Measurements from ENCODE around the gene CDH7.

Gene CDH7

GRCh38 chr18:65919663-65920062 lies 168.9 kb downstream of the CDH7 start:
- no peak for DNase-seq

GRCh38 chr18:65922103-65922502 lies 171.3 kb downstream of the CDH7 start:
- DNase-seq, result no peak

GRCh38 chr18:65924904-65925303 lies 174.1 kb downstream of the CDH7 start:
- no peak for DNase-seq

- no peak for DNase-seq
Measured at GRCh38 chr18:65934874-65935273, 184.1 kb downstream of the CDH7 start.

GRCh38 chr18:65936678-65937077 lies 185.9 kb downstream of the CDH7 start:
- DNase-seq, result no peak

- DNase-seq, result no peak
Measured at GRCh38 chr18:65937180-65937579, 186.4 kb downstream of the CDH7 start.

GRCh38 chr18:65938592-65939372 lies 188.0 kb downstream of the CDH7 start:
- no peak for DNase-seq

Measured in NCI-H748 treated with DMSO at 0.1 percent for 48 hours (cell line).